Nephron progenitor cell (in vitro differentiated cells): ENCODE data around the gene TRDN.

Source experiments
- DNase-seq: peaks from one replicate; pipeline ENCODE4 v3.0.0; 2021
- H3K27ac Mint-ChIP-seq: 2 replicates; pipeline ENCODE4 v1.8.0; 2021; ENCODE audit warnings: mild to moderate bottlenecking, moderate library complexity, mixed read lengths
- H3K27me3 Mint-ChIP-seq: 2 replicates; pipeline ENCODE4 v1.8.0; 2021; ENCODE audit warnings: mild to moderate bottlenecking, low read depth, mixed read lengths; ENCODE audit not compliant: poor library complexity
- H3K36me3 Mint-ChIP-seq: 2 replicates; pipeline ENCODE4 v1.8.0; 2021; ENCODE audit warnings: low read depth, mixed read lengths
- H3K4me1 Mint-ChIP-seq: 2 replicates; pipeline ENCODE4 v1.8.0; 2021; ENCODE audit warnings: mixed read lengths
- H3K4me3 Mint-ChIP-seq: 2 replicates; pipeline ENCODE4 v1.8.0; 2021; ENCODE audit warnings: mild to moderate bottlenecking, moderate library complexity, mixed read lengths
- H3K9me3 Mint-ChIP-seq: 2 replicates; pipeline ENCODE4 v1.8.0; 2021; ENCODE audit warnings: mild to moderate bottlenecking, moderate library complexity, mixed read lengths
- CTCF ChIP-seq: fragments of 200-600 bp; sonication (generic); IDR thresholded peaks from 2 replicates; pipeline ENCODE4 v1.5.0; 2021; ENCODE audit warnings: antibody characterized with exemption

Gene TRDN

GRCh38 chr6:123363912-123364311 is 272.8 kb downstream of the TRDN start:
- H3K27ac Mint-ChIP-seq: no peak overlapping the region
- no peaks in the 10 kb centered on the region for H3K4me1 Mint-ChIP-seq
- no peaks in the 10 kb centered on the region for H3K36me3 Mint-ChIP-seq
- no peak for TF ChIP-seq CTCF
- DNase-seq: no peak
- no peaks in the 10 kb centered on the region for H3K9me3 Mint-ChIP-seq
- H3K27me3 Mint-ChIP-seq: peaks cover 3% of the 10 kb centered on the region
- no peak overlapping the region for H3K4me3 Mint-ChIP-seq

GRCh38 chr6:123360359-123360758 is 276.4 kb downstream of the TRDN start:
- H3K4me1 Mint-ChIP-seq: no peaks in the 10 kb centered on the region
- H3K4me3 Mint-ChIP-seq: no peak overlapping the region

GRCh38 chr6:123352705-123353104 is 284.0 kb downstream of the TRDN start:
- DNase-seq: no peak
- H3K4me3 Mint-ChIP-seq: no peak overlapping the region
- no peak overlapping the region for H3K27ac Mint-ChIP-seq
- H3K4me1 Mint-ChIP-seq: no peaks in the 10 kb centered on the region
- H3K9me3 Mint-ChIP-seq: no peaks in the 10 kb centered on the region
- no peak for TF ChIP-seq CTCF
- H3K36me3 Mint-ChIP-seq: no peaks in the 10 kb centered on the region
- no peaks in the 10 kb centered on the region for H3K27me3 Mint-ChIP-seq

More at GRCh38 chr6:123360359-123360758, 276.4 kb downstream of the TRDN start:
- DNase-seq: no peak
- Mint-ChIP-seq H3K27ac (no peak overlapping the region), H3K9me3 (no peaks in the 10 kb centered on the region), H3K36me3 (no peaks in the 10 kb centered on the region), H3K27me3 (peaks cover 3% of the 10 kb centered on the region)
- no peak for TF ChIP-seq CTCF

GRCh38 chr6:123352279-123352678 is 284.5 kb downstream of the TRDN start:
- no peak overlapping the region for H3K27ac Mint-ChIP-seq
- no peaks in the 10 kb centered on the region for H3K9me3 Mint-ChIP-seq
- H3K27me3 Mint-ChIP-seq: no peaks in the 10 kb centered on the region

GRCh38 chr6:123343836-123344235 is 292.9 kb downstream of the TRDN start:
- Mint-ChIP-seq H3K36me3 (no peaks in the 10 kb centered on the region), H3K27me3 (peaks cover 4% of the 10 kb centered on the region), H3K9me3 (no peaks in the 10 kb centered on the region), H3K27ac (no peak overlapping the region), H3K4me1 (no peaks in the 10 kb centered on the region), H3K4me3 (no peak overlapping the region)
- TF ChIP-seq CTCF: no peak
- no peak for DNase-seq

More at GRCh38 chr6:123352279-123352678, 284.5 kb downstream of the TRDN start:
- Mint-ChIP-seq H3K36me3 (no peaks in the 10 kb centered on the region), H3K4me1 (no peaks in the 10 kb centered on the region), H3K4me3 (no peak overlapping the region)
- TF ChIP-seq CTCF: no peak
- no peak for DNase-seq

- no peak overlapping the region for H3K4me3 Mint-ChIP-seq
- no peaks in the 10 kb centered on the region for H3K36me3 Mint-ChIP-seq
- no peak overlapping the region for H3K27ac Mint-ChIP-seq
- no peak for DNase-seq
- TF ChIP-seq CTCF: no peak
- no peaks in the 10 kb centered on the region for H3K9me3 Mint-ChIP-seq
- no peaks in the 10 kb centered on the region for H3K4me1 Mint-ChIP-seq
- peaks cover 3% of the 10 kb centered on the region for H3K27me3 Mint-ChIP-seq
These were observed 298.4 kb downstream of the TRDN start for GRCh38 chr6:123338394-123338793.
